ENCODE measurements around the gene JUP.

The JUP gene

GRCh38 chr17:41733348-41734138, 53.0 kb downstream of the JUP start:
- peak overlapping the region; percentile 34 for H3K4me3 ChIP-seq (replicated peaks; ENCODE audit: low read depth, low read length)
- no peak for TF ChIP-seq CTCF (IDR thresholded peaks at IDR 0.05; ENCODE audit: low read depth, low read length, missing control alignments)
- no peak for DNase-seq (ENCODE audit: extremely low read depth, low read depth)

GRCh38 chr17:41731836-41732235, 54.7 kb downstream of the JUP start:
- no peak for TF ChIP-seq CTCF (IDR thresholded peaks at IDR 0.05; ENCODE audit: low read depth, low read length, missing control alignments)
- H3K4me3 ChIP-seq (replicated peaks; ENCODE audit: low read depth, low read length) = no peak overlapping the region
- no peak for DNase-seq (ENCODE audit: extremely low read depth, low read depth)

- H3K4me3 ChIP-seq (replicated peaks; ENCODE audit: low read depth, low read length) = no peak overlapping the region
- TF ChIP-seq CTCF (IDR thresholded peaks at IDR 0.05; ENCODE audit: low read depth, low read length, missing control alignments) = no peak
These were observed 56.0 kb downstream of the JUP start for GRCh38 chr17:41730479-41730878.

GRCh38 chr17:41728056-41728455, 58.5 kb downstream of the JUP start:
- no peak overlapping the region for H3K4me3 ChIP-seq (replicated peaks; ENCODE audit: low read depth, low read length)
- no peak for TF ChIP-seq CTCF (IDR thresholded peaks at IDR 0.05; ENCODE audit: low read depth, low read length, missing control alignments)
- DNase-seq (ENCODE audit: extremely low read depth, low read depth) = no peak

More at GRCh38 chr17:41730479-41730878, 56.0 kb downstream of the JUP start:
- DNase-seq (ENCODE audit: extremely low read depth, low read depth) = no peak

- no peak for DNase-seq (ENCODE audit: extremely low read depth, low read depth)
- TF ChIP-seq CTCF (IDR thresholded peaks at IDR 0.05; ENCODE audit: low read depth, low read length, missing control alignments) = no peak
- H3K4me3 ChIP-seq (replicated peaks; ENCODE audit: low read depth, low read length) = no peak overlapping the region
These were observed 61.4 kb downstream of the JUP start for GRCh38 chr17:41725134-41725533.

GRCh38 chr17:41724476-41725050, 61.9 kb downstream of the JUP start:
- no peak for DNase-seq (ENCODE audit: extremely low read depth, low read depth)
- no peak for TF ChIP-seq CTCF (IDR thresholded peaks at IDR 0.05; ENCODE audit: low read depth, low read length, missing control alignments)
- H3K4me3 ChIP-seq (replicated peaks; ENCODE audit: low read depth, low read length) = no peak overlapping the region

Data from HFF-Myc (cell line).